ENCODE results near the gene PTPN6.

PTPN6 gene

DNA sequence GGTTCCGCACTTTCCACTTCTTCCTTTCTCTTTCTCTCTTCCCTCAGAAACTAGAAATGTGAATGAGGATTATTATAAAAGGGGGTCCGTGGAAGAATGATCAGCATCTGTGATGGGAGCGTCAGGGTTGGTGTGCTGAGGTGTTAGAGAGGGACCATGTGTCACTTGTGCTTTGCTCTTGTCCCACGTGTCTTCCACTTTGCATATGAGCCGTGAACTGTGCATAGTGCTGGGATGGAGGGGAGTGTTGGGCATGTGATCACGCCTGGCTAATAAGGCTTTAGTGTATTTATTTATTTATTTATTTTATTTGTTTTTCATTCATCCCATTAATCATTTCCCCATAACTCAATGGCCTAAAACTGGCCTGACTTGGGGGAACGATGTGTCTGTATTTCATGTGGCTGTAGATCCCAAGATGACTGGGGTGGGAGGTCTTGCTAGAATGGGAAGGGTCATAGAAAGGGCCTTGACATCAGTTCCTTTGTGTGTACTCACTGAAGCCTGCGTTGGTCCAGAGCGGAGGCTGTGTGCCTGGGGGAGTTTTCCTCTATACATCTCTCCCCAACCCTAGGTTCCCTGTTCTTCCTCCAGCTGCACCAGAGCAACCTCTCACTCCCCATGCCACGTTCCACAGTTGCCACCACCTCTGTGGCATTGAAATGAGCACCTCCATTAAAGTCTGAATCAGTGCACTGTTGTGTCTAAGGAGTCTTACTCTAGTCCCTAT, 28.0 kb upstream of the PTPN6 start:
- no peak for DNase-seq (ENCODE audit: low spot score)

DNA sequence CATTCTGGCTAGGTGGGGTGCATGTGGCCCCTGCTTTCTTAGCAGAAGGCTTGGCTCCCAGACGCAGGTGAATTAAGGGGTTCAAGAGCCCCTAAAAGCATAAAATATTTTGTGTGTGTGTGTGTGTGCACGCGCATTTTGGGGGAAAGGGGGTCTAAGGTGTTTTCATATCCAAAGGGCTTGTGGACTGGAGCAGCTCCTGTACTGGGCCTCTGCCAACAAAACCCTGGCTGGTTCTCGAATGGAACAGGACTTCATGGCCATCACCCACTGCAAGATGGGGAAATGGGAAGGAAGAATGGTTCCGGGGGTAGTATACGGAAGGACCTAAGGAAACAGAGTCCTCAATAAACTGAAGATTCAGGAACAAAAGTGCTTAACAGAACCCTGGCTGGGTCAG, 27.3 kb upstream of the PTPN6 start:
- DNase-seq (ENCODE audit: low spot score) = no peak

DNA sequence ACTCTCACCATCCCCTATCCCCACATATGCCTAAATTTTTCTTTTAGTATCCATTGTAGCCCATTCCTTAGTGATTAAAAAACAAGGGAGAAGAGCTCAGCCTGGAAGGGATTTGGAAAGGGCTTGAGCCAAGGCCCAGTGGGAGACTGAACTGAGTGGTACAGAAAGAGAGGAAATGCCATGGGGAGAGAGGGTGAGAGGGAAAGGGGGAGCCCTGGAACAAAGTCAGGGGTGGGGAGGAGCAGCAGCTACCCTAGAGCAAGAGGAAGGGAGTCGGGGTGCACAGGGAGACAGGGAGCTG, 26.0 kb upstream of the PTPN6 start:
- no peak for DNase-seq (ENCODE audit: low spot score)

DNA sequence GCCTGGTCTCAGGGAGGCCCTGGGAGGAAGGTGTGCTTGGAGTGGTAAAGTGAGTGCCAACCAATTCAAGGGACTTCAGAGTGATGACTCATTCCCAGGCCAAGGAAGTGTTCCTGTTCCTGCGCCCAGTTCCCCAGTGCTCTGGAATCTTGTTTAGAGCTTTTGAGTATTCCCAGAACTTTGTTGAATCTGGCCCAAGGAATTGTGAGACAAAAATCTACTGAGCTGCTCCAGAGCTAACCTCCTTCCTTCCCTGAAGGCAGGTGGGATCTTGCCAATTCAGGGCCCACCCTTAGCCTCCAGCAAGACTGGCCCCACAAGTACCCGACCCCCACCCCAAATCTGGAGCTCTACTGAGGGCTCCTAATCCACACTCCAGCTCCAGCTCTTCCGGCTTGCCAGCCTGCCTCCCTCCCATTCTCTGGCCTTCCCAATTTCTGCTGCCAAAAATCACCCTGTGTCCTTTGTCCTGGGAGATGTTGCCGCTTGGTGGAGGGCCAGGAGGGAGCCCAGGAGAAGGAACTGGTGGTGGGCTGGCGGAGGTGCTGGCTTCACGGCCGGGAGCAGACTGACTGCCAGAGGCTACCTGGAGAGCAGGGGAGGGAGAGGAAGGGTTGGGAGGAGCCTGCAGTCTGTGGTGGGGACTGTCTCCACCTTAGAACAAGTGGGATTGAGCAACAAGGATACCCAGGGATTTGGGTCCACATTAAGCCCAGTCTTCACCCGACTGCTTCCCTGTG, 25.4 kb upstream of the PTPN6 start:
- peak; percentile 95 for DNase-seq (ENCODE audit: low spot score)

DNA sequence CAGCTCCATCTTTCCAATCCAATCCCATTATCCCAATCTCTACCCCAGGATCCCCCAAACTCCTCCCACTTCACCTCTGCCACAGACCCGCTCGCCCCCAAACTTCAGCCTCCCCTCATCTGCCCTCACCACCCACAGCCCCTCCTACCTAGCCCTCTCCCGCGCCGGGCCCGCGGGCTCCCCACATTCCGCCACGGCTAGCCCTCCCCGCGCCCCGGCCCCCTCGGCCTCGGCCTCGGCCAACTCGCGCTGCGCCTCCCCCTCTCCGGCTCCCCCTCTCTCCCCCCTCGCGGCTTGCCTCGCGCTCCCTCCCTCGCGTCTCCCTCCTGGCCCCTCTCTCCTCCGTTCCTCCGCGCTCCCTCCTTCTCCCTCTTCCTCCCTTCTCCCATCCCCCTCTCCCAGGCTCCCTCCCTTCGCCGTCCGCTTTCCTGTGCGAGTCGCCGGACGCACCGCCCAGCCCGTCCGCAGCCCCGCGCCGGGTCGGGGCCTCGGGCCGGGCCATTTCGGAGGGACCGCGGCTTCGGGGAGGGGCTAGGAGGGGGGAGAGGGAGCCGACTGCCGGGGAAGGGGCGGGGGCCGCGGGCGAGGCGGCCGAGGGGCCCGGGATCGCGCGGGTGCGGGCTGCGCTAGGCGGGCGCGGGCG, 23.7 kb upstream of the PTPN6 start, which contains the start of gene ATN1:
ATN1 (plus strand) TSS at position 581 of the 643 bp plus-strand sequence. CDS start 6,043 bp downstream, outside the sequence.
- peak; percentile 81 for DNase-seq (ENCODE audit: low spot score)

DNA sequence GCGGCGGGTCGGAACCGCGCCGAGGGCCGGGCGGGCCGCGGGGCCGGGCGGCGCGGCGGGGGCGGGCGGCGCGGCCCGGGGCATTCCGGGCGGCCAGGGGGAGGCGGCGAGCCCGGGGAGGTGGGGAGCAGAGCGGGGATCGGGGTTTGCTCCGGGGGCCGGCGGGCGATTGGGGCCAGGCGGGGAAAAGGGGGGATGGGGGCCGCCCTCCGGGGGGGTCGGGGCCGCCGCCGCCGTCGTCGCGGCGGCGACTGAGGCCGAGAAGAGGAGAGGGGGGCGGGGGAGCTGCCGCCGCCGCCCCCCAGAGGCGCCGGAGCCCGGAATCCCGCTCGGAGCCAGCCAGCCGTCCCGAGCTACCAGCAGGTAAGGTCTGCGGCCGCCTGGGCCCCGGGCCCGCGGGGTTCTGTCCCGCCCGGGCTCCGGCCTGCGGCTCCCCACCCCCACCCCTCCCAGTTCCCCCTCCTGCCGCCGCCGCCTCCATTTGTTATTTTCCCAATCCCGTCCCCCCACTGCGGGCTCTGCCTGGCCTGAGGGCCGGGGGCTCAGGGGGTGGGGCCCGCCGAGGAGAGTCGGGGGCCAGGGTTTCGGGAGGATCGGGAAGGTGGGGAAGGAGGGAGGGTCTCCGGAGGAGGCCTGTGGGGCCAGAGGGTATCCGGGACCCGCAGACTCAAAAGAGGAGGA, 23.0 kb upstream of the PTPN6 start:
- DNase-seq (ENCODE audit: low spot score) = no peak

DNA sequence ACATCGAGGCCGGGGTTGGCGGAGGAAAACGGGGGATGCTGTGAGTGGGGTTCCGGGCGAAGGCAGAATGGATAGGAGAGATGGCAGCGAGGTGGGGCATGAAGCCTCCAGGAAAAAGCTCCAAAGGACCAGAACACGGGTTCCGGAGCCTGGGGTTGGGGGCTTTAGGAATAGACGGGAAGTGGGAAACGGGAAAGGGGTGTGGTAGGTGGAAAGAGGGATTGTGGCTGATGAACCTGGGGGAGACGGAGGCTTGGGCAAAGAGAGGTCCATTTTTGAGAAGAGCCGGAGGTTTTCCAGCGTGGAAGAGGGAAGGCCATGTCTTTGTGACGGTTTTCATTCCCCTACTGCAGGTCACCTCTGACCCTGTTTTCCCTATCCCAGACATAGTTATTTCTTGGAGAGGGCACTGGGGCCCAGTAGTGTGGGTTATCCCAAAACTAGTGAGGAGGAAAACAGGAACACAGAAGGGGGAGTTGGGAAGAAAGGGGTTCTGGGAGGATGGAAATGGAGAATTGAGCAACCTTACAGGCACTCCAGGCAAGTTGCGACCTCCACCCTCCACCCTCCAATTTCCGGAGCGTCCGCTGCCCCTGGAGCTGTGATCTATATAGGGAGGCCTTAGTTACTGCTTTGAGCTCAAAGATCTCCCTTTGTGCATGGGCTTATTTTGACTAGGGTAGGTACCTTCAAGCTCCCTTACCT, 22.3 kb upstream of the PTPN6 start:
- DNase-seq (ENCODE audit: low spot score) = no peak

DNA sequence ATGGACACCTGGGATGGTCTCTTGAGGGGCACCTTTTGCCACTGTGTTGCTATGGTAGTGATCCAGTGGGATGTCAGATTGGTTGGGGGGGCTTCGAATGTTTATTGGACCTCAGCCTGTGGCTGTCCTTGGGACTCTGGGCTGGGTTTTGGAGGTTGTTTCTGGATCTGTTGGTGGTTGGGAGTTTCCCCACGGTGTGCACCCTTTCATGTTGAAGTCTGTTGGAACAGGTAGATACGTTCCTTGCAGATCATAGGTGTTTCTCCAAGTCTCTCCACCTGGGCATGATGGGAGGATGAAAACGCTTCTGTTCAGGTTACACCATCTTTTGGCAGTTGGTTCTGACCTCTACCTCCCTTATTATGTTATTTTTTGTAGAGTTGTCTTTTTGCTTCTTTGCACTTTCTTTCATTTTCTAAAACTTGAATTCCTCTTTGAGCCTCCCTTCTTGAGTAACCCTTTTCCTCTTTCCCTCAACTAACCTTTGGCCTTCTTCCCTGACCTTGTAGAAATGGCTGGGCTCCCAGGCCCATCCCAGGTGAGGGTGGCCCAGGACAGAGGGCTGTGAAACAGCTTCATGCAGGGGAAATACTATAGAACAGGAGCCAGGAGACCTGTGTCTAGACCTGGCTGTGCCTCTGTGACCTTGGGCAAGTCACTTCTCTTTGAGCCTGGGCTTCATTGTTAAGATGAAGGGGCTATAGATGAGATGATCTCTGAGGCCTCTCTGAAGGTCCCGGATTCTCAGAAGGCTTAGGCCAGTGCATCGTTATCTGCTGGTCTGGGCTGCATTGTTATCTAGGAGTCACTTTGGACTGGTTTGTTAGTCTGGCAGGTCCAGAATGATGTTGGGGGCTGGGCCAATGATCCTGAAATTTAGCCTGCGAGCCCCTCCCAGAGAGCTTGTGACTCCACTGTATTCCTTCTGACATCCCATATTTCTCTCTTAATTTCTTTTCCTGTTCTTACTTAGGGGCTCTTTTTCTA, 21.4 kb upstream of the PTPN6 start:
- DNase-seq (ENCODE audit: low spot score) = no peak

DNA sequence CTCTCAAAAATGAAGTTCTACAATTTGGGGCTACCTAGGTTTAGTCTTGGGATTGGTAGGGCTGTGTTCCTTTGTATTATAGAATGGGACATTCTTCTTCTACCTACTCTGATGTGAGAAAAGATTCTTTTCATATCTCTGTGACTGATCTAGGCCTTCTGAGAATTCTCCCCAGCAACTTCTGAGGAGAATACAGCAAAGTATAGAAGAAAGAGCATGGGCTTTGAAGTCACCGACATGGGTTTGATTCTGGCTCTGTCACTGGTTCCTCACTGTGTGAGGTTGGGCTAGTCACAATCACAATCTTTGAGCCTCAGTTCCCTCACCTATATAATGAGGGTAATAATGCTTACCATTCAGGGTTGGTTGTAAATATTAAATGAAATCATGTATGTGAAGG, 18.4 kb upstream of the PTPN6 start:
- no peak for DNase-seq (ENCODE audit: low spot score)

DNA sequence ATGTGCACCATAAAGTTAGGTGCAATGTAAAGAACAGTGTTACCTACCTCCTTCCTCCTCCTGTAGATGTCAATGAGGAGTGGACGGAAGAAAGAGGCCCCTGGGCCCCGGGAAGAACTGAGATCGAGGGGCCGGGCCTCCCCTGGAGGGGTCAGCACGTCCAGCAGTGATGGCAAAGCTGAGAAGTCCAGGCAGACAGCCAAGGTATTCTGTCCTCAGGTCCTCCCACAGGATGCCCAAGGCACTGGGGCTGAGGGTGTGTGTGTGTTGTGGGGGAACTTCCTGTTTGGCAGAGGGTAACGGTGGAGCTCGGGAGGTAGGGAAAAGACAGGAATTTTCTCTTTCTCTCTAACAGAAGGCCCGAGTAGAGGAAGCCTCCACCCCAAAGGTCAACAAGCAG, 17.0 kb upstream of the PTPN6 start:
- DNase-seq (ENCODE audit: low spot score) = no peak

DNA sequence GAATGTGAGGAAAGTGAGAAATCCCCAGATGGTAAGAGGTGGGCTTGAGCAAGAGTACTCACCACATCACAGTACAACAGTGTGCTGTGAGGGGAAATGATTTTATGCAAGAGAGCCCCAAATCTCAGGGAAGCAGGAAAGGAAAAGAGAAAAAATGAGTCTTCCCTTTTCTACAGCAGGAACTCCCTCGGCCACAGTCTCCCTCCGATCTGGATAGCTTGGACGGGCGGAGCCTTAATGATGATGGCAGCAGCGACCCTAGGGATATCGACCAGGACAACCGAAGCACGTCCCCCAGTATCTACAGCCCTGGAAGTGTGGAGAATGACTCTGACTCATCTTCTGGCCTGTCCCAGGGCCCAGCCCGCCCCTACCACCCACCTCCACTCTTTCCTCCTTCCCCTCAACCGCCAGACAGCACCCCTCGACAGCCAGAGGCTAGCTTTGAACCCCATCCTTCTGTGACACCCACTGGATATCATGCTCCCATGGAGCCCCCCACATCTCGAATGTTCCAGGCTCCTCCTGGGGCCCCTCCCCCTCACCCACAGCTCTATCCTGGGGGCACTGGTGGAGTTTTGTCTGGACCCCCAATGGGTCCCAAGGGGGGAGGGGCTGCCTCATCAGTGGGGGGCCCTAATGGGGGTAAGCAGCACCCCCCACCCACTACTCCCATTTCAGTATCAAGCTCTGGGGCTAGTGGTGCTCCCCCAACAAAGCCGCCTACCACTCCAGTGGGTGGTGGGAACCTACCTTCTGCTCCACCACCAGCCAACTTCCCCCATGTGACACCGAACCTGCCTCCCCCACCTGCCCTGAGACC, 15.6 kb upstream of the PTPN6 start:
- no peak for DNase-seq (ENCODE audit: low spot score)

DNA sequence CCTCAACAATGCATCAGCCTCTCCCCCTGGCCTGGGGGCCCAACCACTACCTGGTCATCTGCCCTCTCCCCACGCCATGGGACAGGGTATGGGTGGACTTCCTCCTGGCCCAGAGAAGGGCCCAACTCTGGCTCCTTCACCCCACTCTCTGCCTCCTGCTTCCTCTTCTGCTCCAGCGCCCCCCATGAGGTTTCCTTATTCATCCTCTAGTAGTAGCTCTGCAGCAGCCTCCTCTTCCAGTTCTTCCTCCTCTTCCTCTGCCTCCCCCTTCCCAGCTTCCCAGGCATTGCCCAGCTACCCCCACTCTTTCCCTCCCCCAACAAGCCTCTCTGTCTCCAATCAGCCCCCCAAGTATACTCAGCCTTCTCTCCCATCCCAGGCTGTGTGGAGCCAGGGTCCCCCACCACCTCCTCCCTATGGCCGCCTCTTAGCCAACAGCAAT, 14.9 kb upstream of the PTPN6 start:
- DNase-seq (ENCODE audit: low spot score) = no peak

DNA sequence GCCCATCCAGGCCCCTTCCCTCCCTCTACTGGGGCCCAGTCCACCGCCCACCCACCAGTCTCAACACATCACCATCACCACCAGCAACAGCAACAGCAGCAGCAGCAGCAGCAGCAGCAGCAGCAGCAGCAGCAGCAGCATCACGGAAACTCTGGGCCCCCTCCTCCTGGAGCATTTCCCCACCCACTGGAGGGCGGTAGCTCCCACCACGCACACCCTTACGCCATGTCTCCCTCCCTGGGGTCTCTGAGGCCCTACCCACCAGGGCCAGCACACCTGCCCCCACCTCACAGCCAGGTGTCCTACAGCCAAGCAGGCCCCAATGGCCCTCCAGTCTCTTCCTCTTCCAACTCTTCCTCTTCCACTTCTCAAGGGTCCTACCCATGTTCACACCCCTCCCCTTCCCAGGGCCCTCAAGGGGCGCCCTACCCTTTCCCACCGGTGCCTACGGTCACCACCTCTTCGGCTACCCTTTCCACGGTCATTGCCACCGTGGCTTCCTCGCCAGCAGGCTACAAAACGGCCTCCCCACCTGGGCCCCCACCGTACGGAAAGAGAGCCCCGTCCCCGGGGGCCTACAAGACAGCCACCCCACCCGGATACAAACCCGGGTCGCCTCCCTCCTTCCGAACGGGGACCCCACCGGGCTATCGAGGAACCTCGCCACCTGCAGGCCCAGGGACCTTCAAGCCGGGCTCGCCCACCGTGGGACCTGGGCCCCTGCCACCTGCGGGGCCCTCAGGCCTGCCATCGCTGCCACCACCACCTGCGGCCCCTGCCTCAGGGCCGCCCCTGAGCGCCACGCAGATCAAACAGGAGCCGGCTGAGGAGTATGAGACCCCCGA, 14.3 kb upstream of the PTPN6 start:
- DNase-seq (ENCODE audit: low spot score) = no peak

DNA sequence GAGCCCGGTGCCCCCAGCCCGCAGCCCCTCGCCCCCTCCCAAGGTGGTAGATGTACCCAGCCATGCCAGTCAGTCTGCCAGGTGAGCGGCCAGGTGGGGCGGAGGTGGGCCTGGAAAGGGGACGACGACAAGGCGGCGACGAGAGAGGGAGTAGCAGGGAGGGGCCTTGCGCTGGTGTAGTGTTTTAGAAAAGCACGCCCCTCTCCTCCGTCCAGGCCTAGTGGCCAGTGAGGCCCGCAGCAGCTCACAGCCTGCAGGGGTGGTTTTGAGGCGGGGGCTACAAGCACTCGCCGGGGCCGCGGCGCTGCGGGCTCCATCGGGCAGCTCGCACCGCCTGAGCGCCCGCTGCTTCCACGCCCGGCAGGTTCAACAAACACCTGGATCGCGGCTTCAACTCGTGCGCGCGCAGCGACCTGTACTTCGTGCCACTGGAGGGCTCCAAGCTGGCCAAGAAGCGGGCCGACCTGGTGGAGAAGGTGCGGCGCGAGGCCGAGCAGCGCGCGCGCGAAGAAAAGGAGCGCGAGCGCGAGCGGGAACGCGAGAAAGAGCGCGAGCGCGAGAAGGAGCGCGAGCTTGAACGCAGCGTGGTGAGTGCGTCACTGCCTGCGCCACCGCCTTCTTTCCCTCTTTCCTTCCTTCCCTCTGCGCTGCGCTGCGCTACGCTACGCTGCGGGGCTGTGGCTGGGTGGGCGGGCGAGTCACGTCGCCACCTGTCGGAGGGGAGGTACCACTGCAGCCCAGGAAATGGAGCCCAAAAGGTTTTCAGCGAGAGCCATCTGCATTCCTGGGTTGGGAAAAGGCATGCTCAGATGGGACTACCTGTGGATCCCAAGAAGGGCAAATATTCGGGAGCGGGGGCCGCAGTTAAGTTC, 13.4 kb upstream of the PTPN6 start:
- DNase-seq (ENCODE audit: low spot score) = peak; percentile 97

DNA sequence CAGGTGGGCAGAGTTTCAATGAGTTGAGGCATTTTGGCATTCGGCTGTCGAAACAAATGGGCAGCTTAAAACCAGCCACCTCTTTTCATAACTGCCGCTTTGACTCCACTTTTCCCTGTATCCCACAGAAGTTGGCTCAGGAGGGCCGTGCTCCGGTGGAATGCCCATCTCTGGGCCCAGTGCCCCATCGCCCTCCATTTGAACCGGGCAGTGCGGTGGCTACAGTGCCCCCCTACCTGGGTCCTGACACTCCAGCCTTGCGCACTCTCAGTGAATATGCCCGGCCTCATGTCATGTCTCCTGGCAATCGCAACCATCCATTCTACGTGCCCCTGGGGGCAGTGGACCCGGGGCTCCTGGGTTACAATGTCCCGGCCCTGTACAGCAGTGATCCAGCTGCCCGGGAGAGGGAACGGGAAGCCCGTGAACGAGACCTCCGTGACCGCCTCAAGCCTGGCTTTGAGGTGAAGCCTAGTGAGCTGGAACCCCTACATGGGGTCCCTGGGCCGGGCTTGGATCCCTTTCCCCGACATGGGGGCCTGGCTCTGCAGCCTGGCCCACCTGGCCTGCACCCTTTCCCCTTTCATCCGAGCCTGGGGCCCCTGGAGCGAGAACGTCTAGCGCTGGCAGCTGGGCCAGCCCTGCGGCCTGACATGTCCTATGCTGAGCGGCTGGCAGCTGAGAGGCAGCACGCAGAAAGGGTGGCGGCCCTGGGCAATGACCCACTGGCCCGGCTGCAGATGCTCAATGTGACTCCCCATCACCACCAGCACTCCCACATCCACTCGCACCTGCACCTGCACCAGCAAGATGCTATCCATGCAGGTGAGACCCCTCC, 12.6 kb upstream of the PTPN6 start:
- no peak for DNase-seq (ENCODE audit: low spot score)

DNA sequence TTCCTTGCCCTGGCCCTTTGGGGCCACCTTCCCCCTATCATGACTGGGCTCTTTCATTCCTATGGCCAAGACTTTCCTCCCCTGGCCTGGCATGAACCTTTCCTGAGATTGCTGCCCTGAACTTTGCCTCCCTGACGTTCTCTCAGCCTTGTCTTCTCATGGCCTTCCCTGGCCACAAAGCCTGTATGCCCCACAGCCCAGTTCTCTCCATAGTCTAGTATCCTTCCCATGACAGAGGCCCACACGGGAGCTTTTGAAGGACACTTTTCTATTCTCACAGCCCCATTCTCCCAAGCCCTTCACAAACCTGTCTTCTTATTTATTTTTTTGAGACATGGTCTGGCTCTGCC, 12.0 kb upstream of the PTPN6 start:
- DNase-seq (ENCODE audit: low spot score) = no peak

DNA sequence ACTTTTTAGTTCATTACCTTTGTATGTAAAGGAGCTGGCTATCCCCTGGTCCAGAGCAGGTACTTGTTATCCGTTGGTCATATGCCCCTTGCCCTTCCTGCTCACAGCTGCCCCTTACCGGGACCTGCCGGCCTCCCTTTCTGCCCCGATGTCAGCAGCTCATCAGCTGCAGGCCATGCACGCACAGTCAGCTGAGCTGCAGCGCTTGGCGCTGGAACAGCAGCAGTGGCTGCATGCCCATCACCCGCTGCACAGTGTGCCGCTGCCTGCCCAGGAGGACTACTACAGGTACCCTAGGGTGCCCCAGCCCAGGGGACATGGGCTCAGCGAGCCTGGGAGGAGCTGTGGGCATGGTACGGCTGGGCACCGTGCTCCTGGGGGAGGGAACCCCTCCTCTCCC, 9.9 kb upstream of the PTPN6 start:
- no peak for DNase-seq (ENCODE audit: low spot score)

Data from cerebellar cortex (tissue), 1 donor.